H1 (cell line): ENCODE measurements around the gene GAS7. TPM values are rescaled to one million over a fixed set of nuclear protein-coding genes. Genes with fewer than 3 reads are reported as not detected.

Experiments used
- CTCF ChIA-PET: fragments of 300-600 bp; sonication (Branson Sonifier 250); formaldehyde crosslinking; loops from one replicate; lab custom pipeline; 2021; ENCODE audit not compliant: partially characterized antibody; lab: Charles Lee
- POLR2A ChIA-PET: fragments of 300-600 bp; sonication (Branson Sonifier 250); formaldehyde crosslinking; loops from one replicate; lab custom pipeline; 2021; ENCODE audit warnings: inconsistent platforms; ENCODE audit not compliant: partially characterized antibody; lab: Charles Lee
- DNase-seq, 2 experiments: peaks; one replicate each; pipeline versions ENCODE4 v3.0.0 to v3.0.0-alpha.2; 2010 to 2022; ENCODE audit warnings: low spot score in 2 of 2, low read depth in 1 of 2, mixed read lengths in 1 of 2
- FAIRE-seq: peaks from 2 replicates; lab custom pipeline; 2011; peaks lifted over from hg19 to GRCh38; lab: Jason Lieb, UNC
- H2AFZ ChIP-seq: 2 replicates; pipeline ENCODE4 v1.8.1; 2012; ENCODE audit warnings: low read length, inconsistent platforms
- H2AK5ac ChIP-seq: 2 replicates; pipeline ENCODE4 v1.6.1; 2013; ENCODE audit warnings: low read depth, low read length
- H2BK120ac ChIP-seq: replicated peaks from 2 replicates; pipeline ENCODE3; 2013; ENCODE audit warnings: low read depth, low read length, inconsistent platforms
- H2BK12ac ChIP-seq: 2 replicates; pipeline ENCODE4 v1.6.1; 2013; ENCODE audit warnings: low read depth, low read length
- H2BK15ac ChIP-seq: 2 replicates; pipeline ENCODE4 v1.6.1; 2013; ENCODE audit warnings: low read length
- H2BK20ac ChIP-seq: 2 replicates; pipeline ENCODE4 v1.6.1; 2013; ENCODE audit warnings: low read length
- H2BK5ac ChIP-seq: 2 replicates; pipeline ENCODE4 v1.6.1; 2013; ENCODE audit warnings: low read depth, low read length
- H3K14ac ChIP-seq: 2 replicates; pipeline ENCODE4 v1.6.1; 2013; ENCODE audit warnings: inconsistent platforms; ENCODE audit not compliant: insufficient read length
- H3K18ac ChIP-seq: 2 replicates; pipeline ENCODE4 v1.6.1; 2013; ENCODE audit warnings: low read length; ENCODE audit errors: extremely low read depth
- H3K23ac ChIP-seq: 2 replicates; pipeline ENCODE4 v1.6.1; 2013; ENCODE audit warnings: inconsistent platforms; ENCODE audit not compliant: insufficient read length
- H3K23me2 ChIP-seq: 2 replicates; pipeline ENCODE4 v1.6.1; 2013; ENCODE audit warnings: low read depth, low read length
- H3K27ac ChIP-seq: 2 replicates; pipeline ENCODE4 v1.6.1; 2011; ENCODE audit warnings: low read depth, low read length, inconsistent platforms
- H3K27me3 ChIP-seq, 4 experiments: replicated peaks in 1 of 4; 1 replicate in 1 of 4; 2 replicates in 3 of 4; pipeline versions ENCODE4 v1.6.1 to v1.8.1; 2011 to 2013; ENCODE audit warnings: low read length in 3 of 4, mild to moderate bottlenecking in 3 of 4, inconsistent platforms in 2 of 4, mixed read lengths in 2 of 4, moderate library complexity in 1 of 4; ENCODE audit not compliant: control insufficient read depth in 3 of 4, insufficient read depth in 3 of 4; ENCODE audit errors: extremely low read depth in 1 of 4
- H3K36me3 ChIP-seq, 4 experiments: 2 replicates each; pipeline versions ENCODE4 v1.6.1 to v1.8.1; 2011 to 2013; ENCODE audit warnings: mild to moderate bottlenecking in 4 of 4, low read length in 3 of 4, moderate library complexity in 2 of 4, control low read depth in 1 of 4, inconsistent platforms in 1 of 4; ENCODE audit not compliant: insufficient read depth in 4 of 4, control insufficient read depth in 2 of 4
- H3K4ac ChIP-seq: replicated peaks from 2 replicates; pipeline ENCODE3; 2013; ENCODE audit warnings: low read length, low read depth, mixed read lengths, inconsistent platforms; ENCODE audit not compliant: insufficient read length
- H3K4me1 ChIP-seq, 4 experiments: replicated peaks in 1 of 4; 1 replicate in 1 of 4; 2 replicates in 3 of 4; pipeline versions ENCODE4 v1.6.1 to v1.8.1; 2011 to 2013; ENCODE audit warnings: low read length in 3 of 4, inconsistent platforms in 2 of 4, mixed read lengths in 1 of 4; ENCODE audit not compliant: insufficient read depth in 4 of 4, control insufficient read depth in 3 of 4
- H3K4me2 ChIP-seq, 2 experiments: 2 replicates each; pipeline versions ENCODE4 v1.6.1 to v1.8.1; 2011 to 2013; ENCODE audit warnings: low read depth in 2 of 2, low read length in 2 of 2, control low read depth in 1 of 2, inconsistent platforms in 1 of 2, mild to moderate bottlenecking in 1 of 2; ENCODE audit not compliant: insufficient read depth in 1 of 2
- H3K4me3 ChIP-seq, 4 experiments: fragments of 200-600, 300-600 bp in 1 of 4; sonication (generic), shearing (Covaris generic), sonication (Bioruptor Twin) in 1 of 4; 2 replicates each; pipeline versions ENCODE4 v1.5.1 to v1.8.1; 2011 to 2016; ENCODE audit warnings: low read length in 4 of 4, low read depth in 3 of 4, control low read depth in 2 of 4, inconsistent platforms in 2 of 4, mild to moderate bottlenecking in 2 of 4, mixed read lengths in 1 of 4, moderate library complexity in 1 of 4; ENCODE audit not compliant: insufficient read depth in 2 of 4; ENCODE audit errors: extremely low read depth in 1 of 4
- H3K56ac ChIP-seq: replicated peaks from 2 replicates; pipeline ENCODE3; 2013; ENCODE audit warnings: low read depth, mild to moderate bottlenecking, mixed read lengths, low read length, inconsistent platforms; ENCODE audit not compliant: insufficient read length
- H3K79me1 ChIP-seq: 2 replicates; pipeline ENCODE4 v1.6.1; 2013; ENCODE audit warnings: low read depth, low read length, control low read depth
- H3K79me2 ChIP-seq, 2 experiments: 2 replicates each; pipeline versions ENCODE4 v1.6.1 to v1.8.1; 2012 to 2013; ENCODE audit warnings: low read length in 2 of 2, mild to moderate bottlenecking in 2 of 2, inconsistent platforms in 1 of 2; ENCODE audit not compliant: insufficient read depth in 2 of 2, control insufficient read depth in 1 of 2
- H3K9ac ChIP-seq, 4 experiments: replicated peaks in 1 of 4; 1 replicate in 1 of 4; 2 replicates in 3 of 4; pipeline versions ENCODE4 v1.6.1 to v1.8.1; 2011 to 2013; ENCODE audit warnings: low read depth in 3 of 4, low read length in 3 of 4, control low read depth in 2 of 4, mild to moderate bottlenecking in 2 of 4, moderate library complexity in 2 of 4, inconsistent platforms in 1 of 4; ENCODE audit errors: extremely low read depth in 1 of 4
- H3K9me3 ChIP-seq, 2 experiments: 2 replicates each; pipeline versions ENCODE4 v1.6.1 to v1.8.1; 2012 to 2013; ENCODE audit warnings: mild to moderate bottlenecking in 2 of 2, moderate library complexity in 2 of 2, control low read depth in 1 of 2, inconsistent platforms in 1 of 2, low read depth in 1 of 2, low read length in 1 of 2, mixed read lengths in 1 of 2; ENCODE audit not compliant: insufficient read depth in 2 of 2
- H4K20me1 ChIP-seq, 2 experiments: replicated peaks in 1 of 2; 2 replicates each; pipeline versions ENCODE3 to v1.8.1; 2011 to 2013; ENCODE audit warnings: inconsistent platforms in 2 of 2, low read length in 2 of 2, mild to moderate bottlenecking in 1 of 2; ENCODE audit not compliant: insufficient read depth in 2 of 2, control insufficient read depth in 1 of 2
- H4K5ac ChIP-seq: 2 replicates; pipeline ENCODE4 v1.6.1; 2013; ENCODE audit warnings: low read length, low read depth, mixed read lengths, inconsistent platforms; ENCODE audit not compliant: insufficient read length
- H4K8ac ChIP-seq: 2 replicates; pipeline ENCODE4 v1.8.0; 2013; ENCODE audit warnings: mild to moderate bottlenecking, moderate library complexity, low read length, inconsistent platforms; ENCODE audit not compliant: insufficient read depth; ENCODE audit errors: extremely low read depth
- H4K91ac ChIP-seq: replicated peaks from 2 replicates; pipeline ENCODE3; 2013; ENCODE audit warnings: low read length, mixed read lengths, inconsistent platforms; ENCODE audit not compliant: insufficient read length
- ATF2 ChIP-seq: IDR thresholded peaks from 2 replicates; pipeline ENCODE4 v1.6.1; 2012; ENCODE audit warnings: low read length, inconsistent platforms
- BCL11A ChIP-seq, 2 experiments: IDR thresholded peaks; one replicate each; pipeline ENCODE4 v1.6.1; 2011; ENCODE audit warnings: low read depth in 2 of 2, low read length in 2 of 2, mild to moderate bottlenecking in 2 of 2
- CTBP2 ChIP-seq: IDR thresholded peaks from 2 replicates; pipeline ENCODE4 v1.7.0; 2011; ENCODE audit warnings: borderline replicate concordance, mild to moderate bottlenecking, moderate library complexity, mixed read lengths, low read length; ENCODE audit not compliant: insufficient read depth, insufficient read length
- EP300 ChIP-seq, 2 experiments: IDR thresholded peaks; 1 replicate in 1 of 2; 2 replicates in 1 of 2; pipeline ENCODE4 v1.6.1; 2011 to 2012; ENCODE audit warnings: low read depth in 2 of 2, low read length in 2 of 2, mild to moderate bottlenecking in 2 of 2, borderline replicate concordance in 1 of 2, inconsistent platforms in 1 of 2, moderate library complexity in 1 of 2
- GTF2F1 ChIP-seq: IDR thresholded peaks from 2 replicates; pipeline ENCODE4 v1.6.1; 2012; ENCODE audit warnings: low read depth, low read length, improper control_type of control experiment, borderline replicate concordance
- KDM5A ChIP-seq: fragments of 200-600 bp; IDR thresholded peaks from 2 replicates; pipeline ENCODE4 v1.7.1; 2012; ENCODE audit warnings: mild to moderate bottlenecking, low read length, inconsistent platforms, mixed read lengths
- MAX ChIP-seq: IDR thresholded peaks from 2 replicates; pipeline ENCODE4 v1.6.1; 2012; ENCODE audit warnings: inconsistent platforms
- POU5F1 ChIP-seq: IDR thresholded peaks from 2 replicates; pipeline ENCODE4 v1.6.1; 2011; ENCODE audit warnings: low read depth, mild to moderate bottlenecking, low read length, moderate library complexity
- RBBP5 ChIP-seq: IDR thresholded peaks from 2 replicates; pipeline ENCODE4 v1.7.1; 2012; ENCODE audit warnings: low read depth, mild to moderate bottlenecking, inconsistent platforms, low read length, moderate library complexity, borderline replicate concordance
- SIX5 ChIP-seq: IDR thresholded peaks from 2 replicates; pipeline ENCODE4 v1.6.1; 2011; ENCODE audit warnings: mild to moderate bottlenecking, low read depth, low read length
- YY1 ChIP-seq: IDR thresholded peaks from 2 replicates; pipeline ENCODE4 v1.6.1; 2011; ENCODE audit warnings: low read depth, mild to moderate bottlenecking, low read length
- WGBS, 2 experiments: shearing (Covaris generic) in 1 of 2; methylation state at CpG; one replicate each; pipeline versions ENCODE4 v1.1.6 to v1.1.7; 2013 to 2015; ENCODE audit warnings: low lambda C conversion rate in 2 of 2, mixed read lengths in 2 of 2, inconsistent platforms in 1 of 2, low coverage in 1 of 2, missing lambda C conversion rate in 1 of 2; ENCODE audit not compliant: insufficient replicate concordance in 2 of 2, insufficient coverage in 1 of 2, insufficient read length in 1 of 2; ENCODE audit errors: extremely low coverage in 1 of 2, missing lambda C conversion rate in 1 of 2; 5-methylcytosine and 5-hydroxymethylcytosine counted together
- polyA plus RNA-seq, 7 experiments: library from polyadenylated mRNA; depleted of rRNA in 3 of 7; stranded (reverse) in 5 of 7; unstranded in 2 of 7; fragments of >200 nt in 5 of 7; fragments of 200-250 nt in 2 of 7; gene quantifications; 1 replicate in 5 of 7; 2 replicates in 1 of 7; 4 replicates in 1 of 7; pipeline versions ENCODE4 v1.2.1 to v1.2.3, GENCODE V29; 2011 to 2013; ENCODE audit warnings: missing spikeins in 2 of 7, mixed read lengths in 2 of 7
- total RNA-seq: library from RNA; stranded (reverse); fragmentation: NEBNext Ultra II Directional; extraction: Animal tissue kit (Norgen Biotek cat#: 25700); gene quantifications from 2 replicates; pipeline ENCODE4 v1.2.1, GENCODE V29; 2021

The GAS7 gene
- total and polyA plus RNA-seq, 2 of the 8 experiments (the other 6 are each of a cell fraction or from before 2014, with no cell fraction given) = 5.0 to 14.5 TPM

DNA sequence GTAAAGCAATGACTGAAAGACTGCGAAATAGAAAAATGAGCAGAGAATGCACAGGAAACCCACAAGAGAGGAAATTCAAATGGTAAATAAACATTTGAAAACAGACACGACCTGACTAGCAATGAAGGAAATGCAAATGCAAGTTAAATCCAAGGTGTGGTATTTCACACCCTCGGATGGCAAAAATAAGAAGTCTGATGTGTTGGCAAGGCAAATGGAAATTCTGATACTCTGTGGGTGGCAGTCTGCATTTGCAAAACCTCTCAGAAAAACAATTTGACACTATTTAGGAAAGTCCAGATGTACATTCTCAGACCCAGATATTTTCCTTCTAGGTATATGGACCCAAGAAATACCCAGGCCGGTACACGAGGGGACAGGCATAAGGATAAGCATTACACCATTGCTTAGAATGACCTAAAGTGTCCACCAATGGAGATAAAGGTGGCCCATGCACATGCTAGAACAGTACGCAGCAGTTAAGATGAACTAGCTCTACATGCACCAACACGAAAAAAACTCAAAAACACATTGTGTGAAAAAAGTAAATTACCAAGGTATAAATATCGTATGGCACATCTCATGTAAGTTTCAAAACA is 116.7 kb downstream of the GAS7 start:
- 77% methylated on average over 8 of the region's 8 CpGs; no CpG with 5 or more reads in 1 of the 2 experiments for WGBS, 2 experiments
- DNase-seq (no peak), FAIRE-seq (peak; percentile 58)
- Histone ChIP-seq H3K36me3 (no peaks in the 10 kb centered on the region), H4K91ac (peak overlapping the region; percentile 48), H3K79me1 (no peaks in the 10 kb centered on the region), H3K4me2 (no peak overlapping the region), H3K4me1 (peaks cover 0 to 3% (median 0%) of the 10 kb centered on the region in 4 experiments; a peak in 2 of 7 replicates), H4K8ac (no peak overlapping the region), H2BK12ac (no peak overlapping the region), H4K20me1 (no peaks in the 10 kb centered on the region), H3K27me3 (no peaks in the 10 kb centered on the region), H3K9me3 (no peaks in the 10 kb centered on the region), H2AK5ac (no peak overlapping the region), H2BK5ac (no peak overlapping the region), H2BK120ac (peak overlapping the region; percentile 50), H2BK15ac (no peak overlapping the region), H3K18ac (no peak overlapping the region), H3K4me3 (no peak overlapping the region), H2AFZ (no peak overlapping the region), H2BK20ac (no peak overlapping the region), H3K23ac (no peak overlapping the region), H4K5ac (no peak overlapping the region), H3K79me2 (no peaks in the 10 kb centered on the region), H3K14ac (no peak overlapping the region), H3K23me2 (no peaks in the 10 kb centered on the region), H3K9ac (no peak overlapping the region), H3K56ac (no peak overlapping the region), H3K27ac (no peak overlapping the region), H3K4ac (no peak overlapping the region)
- ChIA-PET CTCF (interaction anchor here (1.4 kb wide), 1 partner anchor 16 kb away, joined by 3 read pairs; no protein-coding TSS in a partner anchor), POLR2A (no interaction called here)
- TF ChIP-seq RBBP5 = no peak
- TF ChIP-seq CTBP2 = no peak
- TF ChIP-seq GTF2F1 = no peak
- TF ChIP-seq MAX = no peak
- TF ChIP-seq SIX5 = no peak
- TF ChIP-seq POU5F1 = no peak
- no peak for TF ChIP-seq KDM5A
- no peak for TF ChIP-seq EP300 (IDR thresholded peaks at IDR 0.05; ENCODE audit: borderline replicate concordance in 1 of 2, low read depth in 2 of 2, low read length in 2 of 2)
- TF ChIP-seq ATF2 = no peak
- TF ChIP-seq BCL11A (IDR thresholded peaks at IDR 0.05; ENCODE audit: low read depth in 2 of 2, low read length in 2 of 2) = no peak
- no peak for TF ChIP-seq YY1
